ENCODE results near the gene IP6K1. TPM values are rescaled to one million over a fixed set of nuclear protein-coding genes. Genes with fewer than 3 reads are reported as not detected.
A peak's percentile ranks its signal among the peaks of the same experiment; 100 is the strongest.
"Not testable (repeated sequence)": the region's sequence is repeated elsewhere in the genome, so short reads cannot be mapped to it uniquely, and the experiment has no call there.

The IP6K1 gene
- total RNA-seq, 2 donors from 2014 or later, result 26.3 to 37.2 TPM

DNA sequence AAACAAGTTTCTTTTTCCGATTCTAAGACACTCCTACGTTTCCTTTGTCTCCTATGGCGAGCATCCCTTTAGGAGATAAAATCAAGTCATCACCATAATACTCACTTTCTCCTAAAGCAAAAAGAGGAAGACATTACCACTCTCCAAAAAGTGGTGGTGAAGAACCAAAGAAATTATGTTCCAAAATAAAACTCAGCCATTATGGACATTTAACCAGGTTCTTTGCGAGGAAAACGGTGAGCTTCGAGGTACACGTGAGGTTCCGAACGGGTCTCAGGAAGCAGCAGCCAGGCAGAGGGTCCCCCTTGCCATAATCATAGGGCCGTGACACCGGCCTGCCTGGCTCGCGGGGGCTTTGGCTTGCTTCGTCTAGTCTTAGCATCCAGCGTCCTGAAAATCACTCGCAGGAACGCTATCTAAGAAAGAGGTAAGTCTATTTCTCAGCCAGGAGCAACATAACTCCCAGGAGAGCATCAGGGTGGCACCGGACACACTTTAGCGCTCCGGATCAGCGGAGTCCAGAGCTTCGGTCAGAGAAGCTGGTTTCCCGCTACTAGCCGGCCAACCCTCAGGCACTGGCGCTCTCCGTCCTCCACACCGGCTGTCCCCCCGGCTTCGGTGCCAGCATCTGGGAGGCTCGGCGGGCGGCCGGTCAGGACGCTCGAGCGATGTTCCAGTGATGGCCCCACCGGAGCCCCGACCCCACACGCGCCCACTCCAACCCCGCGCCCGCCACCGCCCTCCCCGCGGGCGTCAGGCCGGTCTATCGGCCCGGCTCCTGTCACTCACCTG, 581 bp downstream of the IP6K1 start:
- peaks cover 13% of the 10 kb centered on the region for H3K4me1 Mint-ChIP-seq

DNA sequence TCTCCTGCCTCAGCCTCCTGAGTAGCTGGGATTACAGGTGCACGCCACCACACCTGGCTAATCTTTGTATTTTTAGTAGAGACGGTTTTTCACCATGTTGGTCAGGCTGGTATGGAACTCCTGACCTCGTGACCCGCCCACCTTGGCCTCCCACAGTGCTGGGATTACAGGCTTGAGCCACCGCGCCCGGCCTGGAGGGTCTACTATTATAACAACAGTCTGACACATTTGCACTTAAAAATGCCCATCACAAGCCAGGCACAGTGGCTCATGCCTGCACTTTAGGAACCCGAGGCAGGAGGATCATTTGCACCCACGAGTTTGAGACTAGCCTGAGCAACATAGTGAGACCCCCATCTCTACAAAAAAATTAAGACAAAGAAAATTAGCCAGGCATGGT, 4.1 kb downstream of the IP6K1 start:
- Mint-ChIP-seq H3K4me1 (peaks cover 29% of the 10 kb centered on the region), H3K36me3 (ENCODE audit: low read depth) (peaks cover 70% of the 10 kb centered on the region)
- not testable (repeated sequence) for H3K27me3 Mint-ChIP-seq; ATAC-seq (replicated peaks); H3K9me3 Mint-ChIP-seq; H3K27ac Mint-ChIP-seq; H3K4me3 Mint-ChIP-seq

More for the DNA sequence above, 581 bp downstream of the IP6K1 start:
- no peaks in the 10 kb centered on the region for H3K27me3 Mint-ChIP-seq
- H3K27ac Mint-ChIP-seq, result peak overlapping the region; percentile 98
- no peaks in the 10 kb centered on the region for H3K9me3 Mint-ChIP-seq
- peak overlapping the region; percentile 96 for H3K4me3 Mint-ChIP-seq
- ATAC-seq (replicated peaks), result peak; percentile 52
- H3K36me3 Mint-ChIP-seq (ENCODE audit: low read depth), result peaks cover 41% of the 10 kb centered on the region

DNA sequence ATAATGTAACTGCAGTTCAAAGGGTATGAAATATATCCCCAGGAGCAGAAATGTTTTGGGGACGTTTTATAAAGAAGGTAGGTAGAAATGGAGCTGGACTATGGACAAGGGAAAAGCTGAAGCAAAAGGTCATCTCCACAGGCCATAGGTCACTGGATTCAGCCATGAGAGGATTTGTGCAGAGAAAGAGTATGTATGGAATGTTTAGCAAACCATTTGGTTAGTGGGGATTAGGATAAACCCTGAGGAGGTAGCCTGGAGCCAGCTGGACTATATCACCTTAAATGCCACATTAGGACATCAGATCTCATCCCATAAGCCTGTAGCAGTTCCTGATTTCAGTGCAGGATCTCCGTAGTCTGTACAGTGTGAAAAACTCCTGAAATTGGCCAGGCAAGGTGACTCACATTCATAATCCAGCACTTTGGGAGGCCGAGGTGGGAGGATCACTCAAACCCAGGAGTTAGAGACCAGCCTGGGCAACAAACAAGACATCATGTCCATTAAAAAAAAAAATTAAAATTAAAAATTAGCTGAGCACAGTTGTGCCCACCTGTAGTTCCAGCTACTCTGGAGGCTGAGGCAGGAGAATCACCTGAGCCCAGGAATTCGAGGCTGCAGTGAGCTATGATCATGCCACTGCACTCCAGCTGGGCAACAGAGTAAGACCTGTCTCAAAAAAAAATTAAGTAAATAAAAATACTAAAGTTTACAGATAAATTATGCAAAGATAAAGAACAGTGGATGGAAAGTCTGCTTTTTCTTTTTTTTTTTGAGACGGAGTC, 4.7 kb downstream of the IP6K1 start:
- peaks cover 75% of the 10 kb centered on the region for H3K36me3 Mint-ChIP-seq (ENCODE audit: low read depth)
- H3K27ac Mint-ChIP-seq, result peak overlapping the region; percentile 26
- ATAC-seq (replicated peaks), result no peak
- H3K4me1 Mint-ChIP-seq, result peaks cover 29% of the 10 kb centered on the region
- no peaks in the 10 kb centered on the region for H3K9me3 Mint-ChIP-seq
- no peaks in the 10 kb centered on the region for H3K27me3 Mint-ChIP-seq
- H3K4me3 Mint-ChIP-seq, result no peak overlapping the region

DNA sequence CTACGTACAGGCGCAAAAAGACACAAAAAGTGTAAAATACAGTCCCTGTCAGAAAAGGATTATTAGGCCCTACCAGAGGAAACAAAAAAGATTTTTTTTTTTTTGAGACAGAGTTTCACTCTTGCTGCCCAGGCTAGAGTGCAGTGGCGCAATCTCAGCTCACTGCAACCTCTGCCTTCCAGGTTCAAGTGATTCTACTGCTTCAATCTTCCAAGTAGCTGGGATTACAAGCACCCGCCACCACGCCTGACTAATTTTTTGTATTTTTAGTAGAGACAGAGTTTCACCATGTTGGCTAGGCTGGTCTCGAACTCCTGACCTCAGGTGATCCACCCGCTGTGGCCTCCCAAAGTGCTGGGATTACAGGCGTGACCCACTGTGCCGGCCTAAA, 5.4 kb downstream of the IP6K1 start:
- Mint-ChIP-seq H3K36me3 (ENCODE audit: low read depth) (peaks cover 79% of the 10 kb centered on the region), H3K4me1 (peaks cover 29% of the 10 kb centered on the region)
- ATAC-seq (replicated peaks), result not testable (repeated sequence)

DNA sequence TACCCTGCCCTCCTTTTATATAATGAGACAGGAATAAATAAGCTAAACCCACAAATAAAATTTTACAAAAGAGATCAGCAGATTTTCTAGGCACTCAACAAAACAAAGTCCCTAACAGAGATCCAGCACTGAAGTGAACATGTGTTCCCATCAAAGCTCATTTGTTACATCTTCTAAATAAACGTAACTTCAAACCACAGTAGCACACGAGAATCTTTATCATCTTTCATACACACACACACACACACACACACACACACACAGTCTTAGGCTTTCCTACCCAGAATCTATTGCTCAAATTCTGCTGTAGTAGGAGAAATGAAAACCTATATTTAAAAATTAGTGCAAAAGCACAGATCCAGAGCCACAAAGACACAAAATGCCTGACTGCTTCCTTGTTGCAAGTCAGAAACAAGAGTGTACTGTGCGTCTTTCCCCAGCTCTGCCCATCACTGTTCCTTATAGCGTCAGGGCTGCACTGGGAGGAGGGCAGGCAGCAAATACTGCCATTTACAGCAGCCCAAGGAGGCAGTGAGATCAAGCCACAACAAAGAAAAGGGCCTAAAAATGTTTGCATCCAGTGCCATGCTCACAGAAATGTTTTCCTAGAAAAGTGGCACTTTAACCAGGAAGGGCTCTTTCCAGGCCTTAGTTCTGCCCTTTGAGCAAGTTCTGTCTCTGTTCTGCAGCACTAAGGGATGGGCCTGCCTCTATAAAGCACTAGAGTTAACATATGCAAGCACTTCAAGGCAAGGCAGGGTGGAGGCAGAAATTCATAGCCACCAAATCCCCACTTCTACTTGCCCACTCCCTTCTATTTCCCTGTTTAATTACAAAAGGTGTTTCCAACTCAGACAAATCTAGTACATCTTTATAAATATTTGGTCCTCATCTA, 6.0 kb downstream of the IP6K1 start:
- peaks cover 25% of the 10 kb centered on the region for H3K4me1 Mint-ChIP-seq
- H3K27me3 Mint-ChIP-seq, result no peaks in the 10 kb centered on the region
- no peak for ATAC-seq (replicated peaks)
- no peak overlapping the region for H3K4me3 Mint-ChIP-seq
- peaks cover 80% of the 10 kb centered on the region for H3K36me3 Mint-ChIP-seq (ENCODE audit: low read depth)
- H3K9me3 Mint-ChIP-seq, result no peaks in the 10 kb centered on the region
- no peak overlapping the region for H3K27ac Mint-ChIP-seq

More for the DNA sequence above, 5.4 kb downstream of the IP6K1 start:
- not testable (repeated sequence) for H3K4me3 Mint-ChIP-seq, H3K27me3 Mint-ChIP-seq, H3K9me3 Mint-ChIP-seq
- H3K27ac Mint-ChIP-seq, result peak overlapping the region; percentile 26

DNA sequence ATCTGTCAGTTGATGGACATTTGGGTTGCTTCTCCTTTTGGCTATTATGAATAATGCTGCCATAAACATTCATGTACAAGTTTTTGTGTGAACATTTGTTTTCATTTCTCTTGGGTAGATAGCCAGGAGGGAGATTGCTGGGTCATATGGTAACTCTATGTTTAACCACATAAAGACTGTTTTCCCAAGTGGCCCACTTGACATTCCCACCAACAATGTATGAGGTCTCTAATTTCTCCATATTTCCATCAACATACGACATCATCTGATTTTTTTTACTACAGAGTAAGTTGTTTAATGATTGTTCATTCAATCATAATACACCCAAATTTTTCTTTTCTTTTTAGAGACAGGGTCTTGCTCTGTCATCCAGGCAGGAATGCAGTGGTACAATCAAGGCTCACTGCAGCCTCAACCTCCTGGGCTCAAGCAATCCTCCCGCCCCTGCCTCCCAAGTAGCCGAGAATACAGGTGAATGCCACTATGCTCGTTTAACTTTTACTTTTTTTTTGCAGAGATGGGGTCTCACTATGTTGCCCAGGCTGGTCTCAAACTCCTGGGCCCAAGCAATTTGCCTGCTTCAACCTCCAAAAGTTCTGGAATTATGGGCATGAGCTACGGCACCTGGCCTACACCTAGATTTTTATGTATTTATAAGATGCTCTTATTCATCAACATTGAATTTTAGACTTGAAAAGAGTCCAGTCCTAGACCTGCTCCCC, 6.8 kb downstream of the IP6K1 start:
- Mint-ChIP-seq H3K36me3 (ENCODE audit: low read depth) (peaks cover 79% of the 10 kb centered on the region), H3K9me3 (no peaks in the 10 kb centered on the region), H3K4me3 (no peak overlapping the region), H3K27ac (no peak overlapping the region), H3K27me3 (no peaks in the 10 kb centered on the region), H3K4me1 (peaks cover 21% of the 10 kb centered on the region)
- no peak for ATAC-seq (replicated peaks)

DNA sequence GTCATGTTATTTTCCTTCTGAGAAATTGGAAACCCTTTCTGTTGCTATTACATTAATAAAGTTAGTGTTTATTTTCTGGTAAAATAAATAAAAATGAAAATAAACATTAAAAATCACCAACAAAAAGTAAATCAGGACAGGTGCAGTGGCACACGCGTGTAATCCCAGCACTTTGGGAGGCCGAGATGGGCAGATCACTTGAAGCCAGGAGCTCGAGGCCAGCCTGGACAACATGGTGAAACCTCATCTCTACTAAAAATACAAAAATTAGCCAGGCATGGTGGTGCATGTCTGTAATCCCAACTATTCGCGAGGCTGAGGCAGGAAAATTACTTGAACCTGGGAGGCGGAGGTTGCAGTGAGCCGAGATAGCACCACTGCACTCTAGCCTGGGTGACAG, 10.2 kb downstream of the IP6K1 start:
- H3K9me3 Mint-ChIP-seq; ATAC-seq (replicated peaks): not testable (repeated sequence)

DNA sequence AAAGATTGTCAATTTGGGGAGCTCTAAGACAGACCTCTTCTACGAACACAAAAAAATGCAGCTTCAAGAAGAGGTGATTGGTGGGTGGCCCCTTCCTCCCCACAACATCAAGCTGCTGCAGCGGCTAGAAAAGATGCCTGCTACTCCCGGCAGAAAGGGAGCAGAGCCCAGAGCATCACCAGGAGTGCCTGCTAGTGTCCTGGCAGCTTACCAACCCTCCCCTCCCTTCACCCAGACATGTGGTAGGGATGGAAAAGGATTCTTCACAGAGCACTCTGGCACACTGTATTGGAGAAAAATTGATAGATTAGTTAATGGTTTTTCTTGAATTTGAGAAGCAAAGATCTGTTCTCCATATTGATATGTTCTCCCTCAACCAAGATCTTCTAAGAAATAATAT, 10.8 kb downstream of the IP6K1 start:
- ATAC-seq (replicated peaks), result no peak
- H3K9me3 Mint-ChIP-seq, result no peaks in the 10 kb centered on the region
- H3K36me3 Mint-ChIP-seq (ENCODE audit: low read depth), result peaks cover 49% of the 10 kb centered on the region
- no peak overlapping the region for H3K4me3 Mint-ChIP-seq
- peaks cover 15% of the 10 kb centered on the region for H3K4me1 Mint-ChIP-seq
- H3K27me3 Mint-ChIP-seq, result no peaks in the 10 kb centered on the region
- no peak overlapping the region for H3K27ac Mint-ChIP-seq

More for the DNA sequence above, 10.2 kb downstream of the IP6K1 start:
- H3K27me3 Mint-ChIP-seq, H3K4me3 Mint-ChIP-seq, H3K27ac Mint-ChIP-seq: not testable (repeated sequence)
- Mint-ChIP-seq H3K4me1 (peaks cover 16% of the 10 kb centered on the region), H3K36me3 (ENCODE audit: low read depth) (peaks cover 54% of the 10 kb centered on the region)

DNA sequence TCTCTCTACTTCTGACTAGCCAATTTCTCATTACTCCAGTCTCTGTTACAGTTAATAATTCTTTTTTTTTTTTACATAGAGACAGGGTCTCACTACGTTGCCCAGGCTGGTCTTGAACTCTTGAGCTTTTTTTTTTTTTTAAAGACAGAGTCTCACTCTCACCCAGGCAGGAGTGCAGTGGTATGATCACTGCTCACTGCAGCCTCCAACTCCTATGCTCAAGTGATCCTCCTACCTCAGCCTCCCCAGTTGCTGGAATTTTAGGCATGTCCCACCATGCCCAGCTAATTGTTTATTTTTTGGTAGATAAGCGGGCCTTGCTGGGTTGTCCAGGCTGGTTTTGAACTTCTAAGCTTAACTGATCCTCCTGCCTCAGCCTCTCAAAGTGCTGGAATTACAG, 13.6 kb downstream of the IP6K1 start:
- H3K27me3 Mint-ChIP-seq, result no peaks in the 10 kb centered on the region
- peaks cover 6% of the 10 kb centered on the region for H3K4me1 Mint-ChIP-seq
- H3K9me3 Mint-ChIP-seq, result no peaks in the 10 kb centered on the region
- peaks cover 45% of the 10 kb centered on the region for H3K36me3 Mint-ChIP-seq (ENCODE audit: low read depth)
- H3K27ac Mint-ChIP-seq, result no peak overlapping the region
- ATAC-seq (replicated peaks), result no peak
- no peak overlapping the region for H3K4me3 Mint-ChIP-seq

DNA sequence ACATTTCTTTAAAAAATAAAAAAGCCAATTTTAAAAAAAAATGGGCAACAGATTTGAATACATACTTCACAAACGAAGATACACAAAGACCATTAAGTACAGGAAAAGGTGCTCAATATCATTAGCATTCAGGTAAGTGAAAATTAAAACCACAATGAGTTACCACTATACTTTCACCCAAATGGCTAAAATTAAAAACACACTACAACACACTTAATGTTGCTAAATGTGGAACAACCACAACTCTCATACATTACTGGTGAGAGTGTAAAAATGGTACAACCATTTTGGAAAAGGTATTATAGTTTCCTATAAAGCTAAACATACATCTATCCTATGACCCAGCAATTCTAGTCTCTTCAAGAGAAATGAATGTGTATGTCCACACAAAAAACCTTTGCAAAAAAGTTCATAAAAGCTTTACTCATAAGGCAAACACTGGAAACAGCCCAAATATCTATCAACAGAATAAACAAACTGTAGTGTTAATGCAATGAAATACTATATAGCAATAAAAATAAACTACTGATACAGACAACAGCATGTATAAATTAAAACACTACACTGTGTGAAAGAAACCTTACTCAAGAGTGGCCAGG, 14.9 kb downstream of the IP6K1 start:
- Mint-ChIP-seq H3K27me3 (no peaks in the 10 kb centered on the region), H3K9me3 (no peaks in the 10 kb centered on the region), H3K27ac (no peak overlapping the region), H3K4me1 (peaks cover 6% of the 10 kb centered on the region), H3K4me3 (no peak overlapping the region), H3K36me3 (ENCODE audit: low read depth) (peaks cover 34% of the 10 kb centered on the region)
- no peak for ATAC-seq (replicated peaks)

DNA sequence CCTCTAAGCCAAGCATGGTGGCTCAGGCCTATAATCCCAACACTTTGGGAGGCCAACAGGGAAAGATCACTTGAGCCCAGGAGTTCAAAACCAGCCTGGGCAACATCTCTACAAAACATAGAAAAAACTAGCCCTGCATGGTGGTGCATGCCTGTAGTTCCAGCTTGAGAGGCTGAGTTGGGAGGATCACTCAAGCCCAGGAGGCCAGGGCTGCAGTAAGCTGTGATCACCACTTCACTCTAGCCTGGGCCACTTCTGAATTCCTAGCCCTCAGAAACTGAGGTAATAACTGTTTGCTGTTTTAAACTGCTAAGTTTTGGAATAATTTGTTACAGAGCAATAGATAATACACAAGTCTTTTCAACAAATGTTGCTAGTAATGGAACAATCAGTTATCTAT, 16.4 kb downstream of the IP6K1 start:
- H3K27me3 Mint-ChIP-seq, result no peaks in the 10 kb centered on the region
- peaks cover 6% of the 10 kb centered on the region for H3K4me1 Mint-ChIP-seq
- no peaks in the 10 kb centered on the region for H3K9me3 Mint-ChIP-seq
- H3K27ac Mint-ChIP-seq, result peak overlapping the region; percentile 4
- no peak for ATAC-seq (replicated peaks)
- peaks cover 22% of the 10 kb centered on the region for H3K36me3 Mint-ChIP-seq (ENCODE audit: low read depth)
- no peak overlapping the region for H3K4me3 Mint-ChIP-seq

DNA sequence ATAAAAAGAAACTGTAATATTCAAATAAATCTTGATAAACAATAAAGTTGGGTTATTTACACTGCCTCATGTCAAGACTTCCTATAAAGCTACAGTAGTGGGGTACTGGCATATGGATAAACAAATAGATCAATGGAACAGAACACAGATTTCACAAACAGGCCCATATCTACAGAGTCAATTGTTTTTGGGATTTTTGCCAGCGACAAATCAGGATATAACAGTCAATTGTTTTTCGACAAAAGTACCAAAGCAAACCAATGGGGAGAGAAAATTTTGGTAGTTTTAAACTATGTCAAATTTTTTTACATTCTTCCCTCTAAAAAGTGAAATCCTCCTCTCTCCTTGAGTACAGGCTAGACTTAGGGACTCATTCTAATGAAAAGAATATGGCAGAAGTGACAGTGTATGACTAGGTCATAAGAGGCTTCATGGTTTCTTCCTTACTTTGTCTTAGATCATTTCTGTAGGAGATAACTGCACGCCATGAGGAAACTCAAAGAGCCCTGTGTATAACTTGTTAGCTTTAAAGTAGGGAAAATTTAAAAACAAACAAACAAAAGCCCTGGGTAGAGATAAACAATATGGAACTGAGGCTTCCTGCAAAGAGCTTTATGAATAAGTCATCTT, 16.9 kb downstream of the IP6K1 start:
- peaks cover 19% of the 10 kb centered on the region for H3K36me3 Mint-ChIP-seq (ENCODE audit: low read depth)
- H3K4me1 Mint-ChIP-seq, result peaks cover 6% of the 10 kb centered on the region
- ATAC-seq (replicated peaks), result peak; percentile 53
- no peaks in the 10 kb centered on the region for H3K27me3 Mint-ChIP-seq
- no peaks in the 10 kb centered on the region for H3K9me3 Mint-ChIP-seq
- no peak overlapping the region for H3K4me3 Mint-ChIP-seq
- peak overlapping the region; percentile 4 for H3K27ac Mint-ChIP-seq

DNA sequence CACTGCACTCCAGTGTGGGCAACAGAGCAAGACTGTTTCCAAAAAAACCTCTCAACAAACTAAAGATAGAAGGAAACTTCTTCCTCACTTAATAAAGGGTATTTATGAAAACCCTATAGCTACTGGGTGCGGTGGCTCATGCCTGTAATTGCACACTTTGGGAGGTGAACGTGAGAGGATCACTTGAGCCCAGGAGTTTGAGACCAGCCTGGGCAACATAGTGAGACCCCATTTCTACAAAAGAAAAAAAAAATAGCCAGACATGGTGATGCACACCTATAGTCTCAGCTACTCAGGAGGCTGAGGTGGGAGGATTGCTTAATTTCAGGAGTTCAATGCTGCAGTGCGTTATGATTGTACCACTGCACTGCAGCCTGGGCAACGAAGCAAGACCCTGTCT, 22.4 kb downstream of the IP6K1 start:
- Mint-ChIP-seq H3K27me3 (no peaks in the 10 kb centered on the region), H3K4me1 (peaks cover 4% of the 10 kb centered on the region), H3K9me3 (no peaks in the 10 kb centered on the region), H3K36me3 (ENCODE audit: low read depth) (peaks cover 28% of the 10 kb centered on the region), H3K4me3 (no peak overlapping the region), H3K27ac (no peak overlapping the region)
- no peak for ATAC-seq (replicated peaks)
